ENCODE results near the gene PACSIN1. TPM values are rescaled to one million over a fixed set of nuclear protein-coding genes. Genes with fewer than 3 reads are reported as not detected.

PACSIN1 gene
- polyA plus RNA-seq, 1 donor (not counting 4 experiments of a cell fraction or from before 2014, with no cell fraction given), result not detected

DNA sequence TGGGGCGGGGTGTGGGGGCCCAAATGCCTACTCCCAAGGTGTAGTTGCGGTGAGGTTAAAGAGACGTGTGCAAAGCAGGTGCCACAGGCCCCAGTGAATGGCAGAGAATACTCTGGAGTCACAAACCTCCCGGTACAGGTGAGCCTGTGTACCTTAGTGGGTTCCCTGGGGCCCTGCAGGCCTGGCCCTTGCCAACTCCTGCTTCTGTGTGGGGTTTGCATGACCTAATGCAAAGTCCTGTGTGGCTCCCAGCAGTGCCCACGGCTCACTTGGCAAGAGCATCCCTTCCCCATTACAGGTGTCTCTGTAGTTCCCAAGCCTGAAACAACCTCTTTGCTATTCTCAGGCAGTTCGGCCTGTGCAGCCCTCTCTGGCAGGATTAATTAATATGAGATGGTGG, 72.7 kb downstream of the PACSIN1 start:
- no peaks in the 10 kb centered on the region for H3K4me1 ChIP-seq (ENCODE audit: control insufficient read depth, extremely low read depth, insufficient read depth, low read length)
- FAIRE-seq (no peak), DNase-seq (ENCODE audit: low read depth, low spot score) (no peak)
- H3K27ac ChIP-seq (ENCODE audit: control insufficient read depth, insufficient read depth, low read length), result no peak overlapping the region
- dilution Hi-C loops (cut with MboI; ENCODE audit: extremely low pct_ligation_motif_present, low sequenced_read_pairs), result no loop called here
- no peaks in the 10 kb centered on the region for H3K9me1 ChIP-seq (ENCODE audit: control insufficient read depth, extremely low read depth, insufficient read depth, low read length)
- no peaks in the 10 kb centered on the region for H3K79me2 ChIP-seq (ENCODE audit: control insufficient read depth, insufficient read depth, low read length)
- H3K4me2 ChIP-seq (ENCODE audit: control insufficient read depth, extremely low read depth, insufficient read depth, low read depth, low read length), result no peak overlapping the region
- TF ChIP-seq, protein P1, sequence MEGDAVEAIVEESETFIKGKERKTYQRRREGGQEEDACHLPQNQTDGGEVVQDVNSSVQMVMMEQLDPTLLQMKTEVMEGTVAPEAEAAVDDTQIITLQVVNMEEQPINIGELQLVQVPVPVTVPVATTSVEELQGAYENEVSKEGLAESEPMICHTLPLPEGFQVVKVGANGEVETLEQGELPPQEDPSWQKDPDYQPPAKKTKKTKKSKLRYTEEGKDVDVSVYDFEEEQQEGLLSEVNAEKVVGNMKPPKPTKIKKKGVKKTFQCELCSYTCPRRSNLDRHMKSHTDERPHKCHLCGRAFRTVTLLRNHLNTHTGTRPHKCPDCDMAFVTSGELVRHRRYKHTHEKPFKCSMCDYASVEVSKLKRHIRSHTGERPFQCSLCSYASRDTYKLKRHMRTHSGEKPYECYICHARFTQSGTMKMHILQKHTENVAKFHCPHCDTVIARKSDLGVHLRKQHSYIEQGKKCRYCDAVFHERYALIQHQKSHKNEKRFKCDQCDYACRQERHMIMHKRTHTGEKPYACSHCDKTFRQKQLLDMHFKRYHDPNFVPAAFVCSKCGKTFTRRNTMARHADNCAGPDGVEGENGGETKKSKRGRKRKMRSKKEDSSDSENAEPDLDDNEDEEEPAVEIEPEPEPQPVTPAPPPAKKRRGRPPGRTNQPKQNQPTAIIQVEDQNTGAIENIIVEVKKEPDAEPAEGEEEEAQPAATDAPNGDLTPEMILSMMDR (optimal IDR thresholded peaks at IDR 0.05 in 1 of 3, IDR thresholded peaks at IDR 0.05 in 1 of 3, conservative IDR thresholded peaks at IDR 0.05 in 1 of 3; ENCODE audit: extremely low read depth in 1 of 3, insufficient read depth in 2 of 3, low read length in 3 of 3), result no peak
- no peak for TF ChIP-seq EZH2 (IDR thresholded peaks at IDR 0.05; ENCODE audit: low read length)
- H2AFZ ChIP-seq (ENCODE audit: control insufficient read depth, low read length), result no peak overlapping the region
- no peaks in the 10 kb centered on the region for H3K9me3 ChIP-seq (ENCODE audit: control insufficient read depth, low read depth, low read length)
- no peak overlapping the region for H3K4me3 ChIP-seq (ENCODE audit: control insufficient read depth in 2 of 3, extremely low read depth in 1 of 3, insufficient read depth in 2 of 3, low read depth in 1 of 3, low read length in 3 of 3)
- H3K9ac ChIP-seq (ENCODE audit: control insufficient read depth, extremely low read depth, insufficient read depth, low read length), result no peak overlapping the region
- H3K36me3 ChIP-seq (ENCODE audit: control insufficient read depth in 2 of 2, extremely low read depth in 1 of 2, insufficient read depth in 2 of 2, low read length in 2 of 2), result no peaks in the 10 kb centered on the region
- H4K20me1 ChIP-seq (ENCODE audit: control insufficient read depth, extremely low read depth, insufficient read depth, low read length), result no peaks in the 10 kb centered on the region
- H3K27me3 ChIP-seq (ENCODE audit: control insufficient read depth, extremely low read depth, insufficient read depth, low read length), result no peaks in the 10 kb centered on the region

DNA sequence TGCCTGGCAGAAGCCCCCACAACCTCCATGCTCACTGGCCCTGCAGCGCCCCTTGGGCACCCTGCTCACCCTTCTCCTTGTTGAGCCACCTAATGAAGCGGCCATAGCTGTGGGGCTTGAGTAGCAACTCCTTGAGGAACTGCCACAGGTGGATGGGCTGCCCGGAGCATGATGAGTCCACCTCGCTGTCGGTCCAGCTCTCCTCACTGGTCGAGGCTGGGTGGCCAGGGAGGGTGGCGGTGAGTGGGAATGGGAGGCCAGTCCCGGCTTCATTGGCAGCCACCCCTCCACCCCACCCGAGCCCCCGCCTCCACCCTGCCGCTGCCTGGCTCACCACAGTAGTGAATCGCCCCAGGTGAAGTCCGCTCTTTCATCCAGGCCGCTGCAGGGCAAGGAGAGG, 73.3 kb downstream of the PACSIN1 start:
- Histone ChIP-seq H3K9me3 (ENCODE audit: control insufficient read depth, low read depth, low read length) (no peaks in the 10 kb centered on the region), H3K4me2 (ENCODE audit: control insufficient read depth, extremely low read depth, insufficient read depth, low read depth, low read length) (no peak overlapping the region), H2AFZ (ENCODE audit: control insufficient read depth, low read length) (no peak overlapping the region), H3K36me3 (ENCODE audit: control insufficient read depth in 2 of 2, extremely low read depth in 1 of 2, insufficient read depth in 2 of 2, low read length in 2 of 2) (no peaks in the 10 kb centered on the region), H3K9ac (ENCODE audit: control insufficient read depth, extremely low read depth, insufficient read depth, low read length) (no peak overlapping the region), H3K4me1 (ENCODE audit: control insufficient read depth, extremely low read depth, insufficient read depth, low read length) (no peaks in the 10 kb centered on the region), H3K9me1 (ENCODE audit: control insufficient read depth, extremely low read depth, insufficient read depth, low read length) (no peaks in the 10 kb centered on the region), H3K4me3 (ENCODE audit: control insufficient read depth in 2 of 3, extremely low read depth in 1 of 3, insufficient read depth in 2 of 3, low read depth in 1 of 3, low read length in 3 of 3) (no peak overlapping the region), H3K27me3 (ENCODE audit: control insufficient read depth, extremely low read depth, insufficient read depth, low read length) (no peaks in the 10 kb centered on the region), H3K79me2 (ENCODE audit: control insufficient read depth, insufficient read depth, low read length) (no peaks in the 10 kb centered on the region), H3K27ac (ENCODE audit: control insufficient read depth, insufficient read depth, low read length) (no peak overlapping the region), H4K20me1 (ENCODE audit: control insufficient read depth, extremely low read depth, insufficient read depth, low read length) (no peaks in the 10 kb centered on the region)
- dilution Hi-C loops (cut with MboI; ENCODE audit: extremely low pct_ligation_motif_present, low sequenced_read_pairs), result no loop called here
- no peak for DNase-seq (ENCODE audit: low read depth, low spot score)
- TF ChIP-seq EZH2 (IDR thresholded peaks at IDR 0.05; ENCODE audit: low read length), result no peak
- TF ChIP-seq, protein P1 (optimal IDR thresholded peaks at IDR 0.05 in 1 of 3, IDR thresholded peaks at IDR 0.05 in 1 of 3, conservative IDR thresholded peaks at IDR 0.05 in 1 of 3; ENCODE audit: extremely low read depth in 1 of 3, insufficient read depth in 2 of 3, low read length in 3 of 3), result no peak
- FAIRE-seq, result no peak

All from keratinocyte (primary cell).